ENCODE results near the gene SLC12A1.

SLC12A1 gene

DNA sequence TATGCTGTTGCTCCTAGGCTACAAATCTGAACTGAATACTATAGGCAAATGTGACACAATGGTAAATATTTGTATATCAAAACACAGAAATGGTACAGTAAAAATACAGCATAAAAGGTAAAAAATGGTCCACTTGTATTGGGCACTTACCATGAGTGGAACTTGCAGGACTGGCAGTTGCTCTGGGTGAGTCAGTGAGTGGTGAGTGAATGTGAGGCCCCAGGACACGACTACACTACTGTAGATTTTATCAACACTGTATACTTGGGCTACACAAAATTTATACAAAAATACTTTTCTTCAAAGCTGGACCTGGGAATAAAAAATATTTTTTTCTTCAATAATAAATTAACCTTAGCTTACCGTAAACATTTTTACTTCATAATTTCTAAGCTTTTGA lies 83.5 kb downstream of the SLC12A1 start:
- DNase-seq (ENCODE audit: low read depth, low spot score): no peak
- H3K4me3 ChIP-seq (ENCODE audit: low read depth, low read length): no peak overlapping the region
- in situ Hi-C loops (cut with HindIII; ENCODE audit: low sequenced_read_pairs): no loop called here
- TF ChIP-seq CTCF (IDR thresholded peaks at IDR 0.05; ENCODE audit: low read depth, low read length): no peak

DNA sequence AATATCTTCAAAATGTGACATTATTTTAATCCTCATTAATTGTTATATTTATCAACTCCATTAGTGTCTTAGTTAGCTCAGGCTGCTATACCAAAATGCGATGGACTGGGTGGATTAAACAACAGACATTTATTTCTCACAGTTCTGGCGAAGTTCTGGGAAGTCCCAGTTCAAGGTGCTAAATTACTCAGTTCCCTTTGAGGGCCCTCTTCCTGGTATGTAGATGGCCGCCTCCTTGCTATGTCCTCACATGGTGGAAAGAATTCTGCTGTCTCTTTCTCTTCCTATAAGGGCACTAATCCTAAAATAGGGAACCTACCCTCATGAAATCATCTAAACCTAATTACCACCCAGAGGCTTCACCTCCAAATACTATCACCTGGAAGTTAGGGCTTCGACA lies 86.4 kb downstream of the SLC12A1 start:
- no peak for TF ChIP-seq CTCF (IDR thresholded peaks at IDR 0.05; ENCODE audit: low read depth, low read length)
- in situ Hi-C loops (cut with HindIII; ENCODE audit: low sequenced_read_pairs): no loop called here
- H3K4me3 ChIP-seq (ENCODE audit: low read depth, low read length): no peak overlapping the region
- DNase-seq (ENCODE audit: low read depth, low spot score): no peak

DNA sequence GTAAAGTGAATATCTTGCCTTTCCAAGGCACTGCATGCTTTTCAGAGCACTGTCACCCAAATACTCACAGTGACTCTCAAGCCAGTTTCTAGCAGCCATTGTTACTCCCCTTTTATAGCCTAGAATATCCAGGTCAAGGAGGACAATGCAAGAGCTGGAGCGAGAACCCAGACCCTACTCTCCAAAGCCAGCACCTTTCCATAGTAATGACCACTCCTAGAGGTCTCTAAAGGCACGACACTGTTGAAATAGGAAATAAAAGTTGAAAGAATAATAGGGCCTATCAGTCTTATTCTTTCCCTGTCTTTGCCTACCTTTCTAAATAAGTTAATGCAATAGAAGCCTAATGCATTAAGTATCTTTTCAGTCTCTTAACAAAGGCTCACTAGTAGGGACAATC lies 91.6 kb downstream of the SLC12A1 start:
- no peak for TF ChIP-seq CTCF (IDR thresholded peaks at IDR 0.05; ENCODE audit: low read depth, low read length)
- H3K4me3 ChIP-seq (ENCODE audit: low read depth, low read length): no peak overlapping the region
- in situ Hi-C loops (cut with HindIII; ENCODE audit: low sequenced_read_pairs): no loop called here
- no peak for DNase-seq (ENCODE audit: low read depth, low spot score)

- TF ChIP-seq CTCF (IDR thresholded peaks at IDR 0.05; ENCODE audit: low read depth, low read length): no peak
- no peak for DNase-seq (ENCODE audit: low read depth, low spot score)
- no peak overlapping the region for H3K4me3 ChIP-seq (ENCODE audit: low read depth, low read length)
- in situ Hi-C loops (cut with HindIII; ENCODE audit: low sequenced_read_pairs): no loop called here
These were observed 92.8 kb downstream of the SLC12A1 start for GRCh38 chr15:48298914-48299313.

DNA sequence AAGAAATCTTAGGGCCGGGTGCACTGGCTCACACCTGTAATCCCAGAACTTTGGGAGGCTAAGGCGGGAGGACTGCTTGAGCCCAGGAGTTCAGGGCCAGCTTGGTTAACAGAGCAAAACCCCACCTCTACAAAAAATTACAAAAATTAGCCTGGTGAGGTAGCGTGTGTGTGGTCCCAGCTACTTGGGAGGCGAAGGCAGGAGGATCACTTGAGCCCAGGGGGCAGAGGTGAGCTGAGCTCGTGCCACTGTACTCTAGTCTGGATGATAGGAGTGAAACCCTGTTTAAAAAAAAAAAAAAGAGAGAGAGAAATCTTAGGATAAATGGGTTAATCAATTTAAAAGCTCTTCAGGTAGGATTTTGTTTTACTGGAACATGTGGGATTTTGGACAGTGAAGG lies 93.9 kb downstream of the SLC12A1 start:
- no peak for DNase-seq (ENCODE audit: low read depth, low spot score)
- in situ Hi-C loops (cut with HindIII; ENCODE audit: low sequenced_read_pairs): no loop called here
- H3K4me3 ChIP-seq (ENCODE audit: low read depth, low read length): no peak overlapping the region
- TF ChIP-seq CTCF (IDR thresholded peaks at IDR 0.05; ENCODE audit: low read depth, low read length): no peak

DNA sequence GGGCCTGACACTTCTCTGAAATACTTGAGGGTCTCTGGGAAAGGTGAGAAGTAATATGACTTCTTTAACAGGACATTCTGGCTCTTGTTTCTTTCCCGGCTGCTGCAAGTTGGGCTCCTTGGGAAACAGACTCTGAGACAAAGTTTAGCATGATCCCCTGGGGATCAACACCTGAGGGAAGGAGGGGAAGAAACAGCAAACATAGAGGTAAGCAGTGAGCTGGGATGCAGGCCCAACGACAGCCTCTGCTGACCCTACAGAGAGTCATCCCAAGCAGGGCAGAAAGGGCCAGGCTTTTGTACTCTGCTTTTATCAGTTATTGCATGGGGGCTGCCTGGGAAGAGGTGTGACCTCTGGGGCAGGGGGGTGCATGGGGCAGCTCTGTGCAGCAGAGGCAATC lies 98.3 kb downstream of the SLC12A1 start:
- in situ Hi-C loops (cut with HindIII; ENCODE audit: low sequenced_read_pairs): no loop called here
- no peak overlapping the region for H3K4me3 ChIP-seq (ENCODE audit: low read depth, low read length)
- no peak for DNase-seq (ENCODE audit: low read depth, low spot score)
- no peak for TF ChIP-seq CTCF (IDR thresholded peaks at IDR 0.05; ENCODE audit: low read depth, low read length)

DNA sequence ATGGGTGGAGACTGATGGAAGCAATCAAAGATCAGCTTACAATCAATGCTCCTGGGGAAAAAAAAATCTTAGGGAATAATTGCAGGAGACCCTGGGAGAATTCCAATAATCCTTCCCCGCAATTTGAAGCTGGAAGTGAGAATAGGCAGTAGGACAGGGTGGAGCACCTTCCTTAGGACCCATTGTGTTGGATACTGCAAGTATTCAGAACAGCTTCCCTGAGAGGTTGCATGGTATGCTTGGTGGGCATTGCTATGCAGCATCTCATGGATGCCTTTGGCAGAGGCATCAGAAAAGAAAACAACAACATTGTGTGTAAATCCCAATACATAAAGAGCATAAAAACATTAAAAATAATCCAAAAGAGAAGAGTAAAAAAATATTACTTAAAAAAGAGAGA lies 100.5 kb downstream of the SLC12A1 start:
- TF ChIP-seq CTCF (IDR thresholded peaks at IDR 0.05; ENCODE audit: low read depth, low read length): no peak
- in situ Hi-C loops (cut with HindIII; ENCODE audit: low sequenced_read_pairs): no loop called here
- DNase-seq (ENCODE audit: low read depth, low spot score): no peak
- H3K4me3 ChIP-seq (ENCODE audit: low read depth, low read length): no peak overlapping the region
